HS-27A (cell line): ENCODE results near the gene RIMBP3B.
"Not testable (repeated sequence)": the region's sequence is repeated elsewhere in the genome, so short reads cannot be mapped to it uniquely, and the experiment has no call there.

Experiments used
- DNase-seq: peaks from one replicate; pipeline ENCODE4 v3.0.0-alpha.2; 2012; ENCODE audit warnings: low read depth, missing footprints

The RIMBP3B gene

DNA sequence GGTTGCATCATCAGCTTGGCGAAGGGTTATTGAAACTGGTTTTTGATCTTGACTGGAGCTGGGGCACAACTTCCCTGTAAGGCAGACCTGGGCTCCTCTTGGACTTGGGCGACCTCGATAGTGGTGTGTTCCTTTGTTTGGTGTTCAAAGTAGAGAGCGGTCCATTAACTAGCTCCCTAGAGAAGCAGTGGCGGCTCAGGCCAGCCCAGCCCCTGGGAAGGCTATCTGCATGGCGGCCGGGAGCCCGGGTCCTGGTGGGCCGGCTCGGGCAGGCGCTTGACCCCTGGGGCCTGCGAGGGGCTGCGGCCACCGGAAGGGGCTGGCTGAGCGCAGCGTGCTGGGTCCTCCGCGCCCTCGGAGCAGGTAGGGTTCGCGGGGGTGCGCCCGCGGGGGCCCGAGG lies 32.8 kb downstream of the RIMBP3B start:
- not testable (repeated sequence) for DNase-seq

DNA sequence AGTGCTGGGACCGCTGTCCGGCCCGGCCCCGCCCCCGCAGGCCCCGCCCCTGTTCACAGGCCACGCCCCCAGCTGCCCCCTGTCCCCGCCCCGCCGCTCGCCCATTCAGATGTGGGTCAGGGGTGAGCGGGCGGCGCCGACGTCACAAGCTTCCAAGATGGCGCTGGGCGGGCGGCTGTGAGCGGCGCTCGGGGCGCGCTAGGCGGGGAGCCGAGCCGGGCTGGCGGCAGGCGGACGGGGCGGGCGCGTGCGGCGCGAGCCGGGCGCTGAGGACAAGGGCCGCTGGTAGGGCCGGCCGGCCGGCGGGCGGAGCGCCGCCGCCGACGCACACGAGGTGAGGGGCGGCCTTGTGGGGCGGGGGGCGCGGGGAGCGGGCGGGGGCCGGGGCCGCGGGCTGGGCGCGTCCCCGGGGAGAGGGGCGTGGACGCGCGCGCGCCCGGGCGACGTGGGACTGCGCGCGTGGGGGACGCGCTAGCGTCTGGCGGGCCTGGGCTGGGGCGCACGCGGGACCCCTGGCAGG lies 33.7 kb downstream of the RIMBP3B start, which contains the start of gene HIC2:
Gene HIC2 (plus strand): TSS at position 145 of the 520 bp plus-strand sequence. CDS start 25,461 bp downstream, outside the sequence.
- not testable (repeated sequence) for DNase-seq

DNA sequence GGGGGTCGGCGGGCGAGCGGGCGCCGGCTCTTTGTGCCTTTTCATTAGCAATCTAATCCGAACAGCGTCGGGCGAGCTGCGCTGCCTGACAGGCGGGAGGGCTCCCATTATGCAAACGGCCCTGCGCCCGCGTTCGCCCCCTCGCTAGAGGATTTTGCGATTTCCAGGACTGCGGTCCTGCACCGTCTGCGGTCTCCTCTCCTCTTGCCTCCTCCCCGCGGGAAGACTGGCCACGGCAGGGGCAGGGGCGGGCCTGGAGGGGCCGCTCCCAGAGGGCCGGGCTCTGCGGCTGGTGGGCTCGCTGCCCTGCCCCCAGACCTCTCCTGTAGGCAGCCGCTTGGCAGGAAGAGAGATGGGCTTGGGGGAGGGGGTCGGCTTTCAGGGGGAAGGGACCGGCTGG lies 34.3 kb downstream of the RIMBP3B start:
- DNase-seq, result not testable (repeated sequence)

DNA sequence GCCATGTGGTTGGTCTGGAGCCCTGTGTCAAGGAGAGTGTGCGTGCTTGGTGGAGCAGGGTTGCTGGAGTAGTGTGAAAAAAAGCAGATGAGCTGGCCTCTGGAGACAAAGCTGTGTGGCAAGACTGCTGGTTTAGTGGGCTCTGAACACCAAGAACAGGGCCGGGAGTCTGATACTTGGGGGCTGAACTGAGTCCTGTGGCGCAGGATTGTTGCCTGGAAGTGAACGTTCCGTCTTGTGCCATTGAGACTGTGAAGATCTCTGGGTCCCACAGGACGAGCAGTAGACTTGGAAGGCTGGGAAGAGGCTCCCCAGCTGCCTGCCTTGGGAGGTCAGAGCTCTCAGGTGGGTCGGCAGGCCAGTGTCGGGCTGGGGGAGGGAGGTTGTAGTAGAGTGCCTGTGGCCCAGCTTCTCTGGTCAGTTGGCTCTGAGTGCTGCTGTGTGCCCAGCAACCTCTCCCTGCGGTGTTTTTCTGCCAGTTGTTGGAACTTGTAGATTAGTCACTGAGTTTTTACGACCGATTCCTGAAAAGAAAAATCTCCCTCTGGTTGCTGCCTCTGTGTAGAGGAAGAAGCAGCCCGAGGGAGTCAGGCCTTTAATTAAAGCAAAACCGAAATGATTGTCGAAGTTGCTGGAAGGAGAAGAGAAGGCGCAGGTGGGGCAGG lies 35.6 kb downstream of the RIMBP3B start:
- DNase-seq, result not testable (repeated sequence)

DNA sequence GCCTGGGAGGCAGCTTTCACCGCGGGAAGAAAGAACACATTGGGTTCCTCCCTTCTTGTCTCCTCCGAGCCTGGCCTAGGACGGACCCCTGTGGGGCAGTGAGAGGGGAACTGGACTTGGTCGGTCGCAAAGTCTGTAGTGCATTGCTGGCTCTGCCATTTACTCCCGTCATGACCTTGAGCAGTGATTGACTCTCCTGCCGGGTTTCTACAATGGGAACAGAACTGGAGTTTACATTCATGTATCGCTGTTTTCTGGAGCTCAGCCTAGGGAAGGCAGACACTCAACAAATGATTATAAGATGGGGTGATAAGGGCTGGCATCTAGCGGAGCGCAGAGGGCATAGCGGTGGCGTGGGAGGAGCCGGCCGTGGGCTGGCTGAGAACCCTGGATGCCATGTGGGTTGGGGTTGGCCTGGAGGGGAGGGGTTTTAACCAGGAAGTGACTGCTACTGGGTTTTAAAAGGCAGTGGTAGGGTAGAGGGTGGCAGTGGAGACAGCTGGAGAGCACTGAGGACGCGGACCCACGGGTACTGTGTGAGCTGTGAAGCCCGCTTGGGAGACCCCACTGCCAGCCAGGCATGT lies 36.7 kb downstream of the RIMBP3B start:
- not testable (repeated sequence) for DNase-seq

DNA sequence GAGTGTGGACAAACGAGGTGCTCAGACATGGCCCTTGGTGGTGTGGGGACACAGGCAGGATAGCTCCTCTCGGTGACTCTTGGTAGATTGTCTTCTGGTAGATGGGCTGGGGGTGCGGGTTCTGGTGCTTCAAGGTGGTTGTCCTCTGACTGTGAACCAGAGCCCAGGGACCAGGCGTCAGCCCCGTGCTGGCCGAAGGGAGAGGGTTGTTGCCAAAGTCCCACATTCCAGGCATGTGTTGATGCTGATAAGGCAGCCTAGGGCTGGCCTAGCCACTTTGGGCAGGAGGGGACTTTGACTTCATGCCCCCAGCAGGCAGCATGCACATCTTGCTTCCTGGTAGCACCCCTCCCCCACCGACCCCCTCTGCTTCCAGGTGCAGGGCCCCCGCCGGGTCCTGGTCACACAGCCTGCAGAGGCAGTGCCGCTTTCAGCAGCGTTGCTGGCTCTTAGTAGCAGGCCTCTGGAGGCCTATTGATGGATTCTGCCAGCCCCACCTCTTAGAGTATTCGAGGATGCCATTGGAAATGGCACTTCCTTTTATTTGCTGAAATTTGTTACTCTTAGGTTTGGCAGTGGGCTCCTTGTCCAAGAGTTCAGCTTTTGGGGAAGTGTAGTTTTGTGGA lies 40.6 kb downstream of the RIMBP3B start:
- DNase-seq, result not testable (repeated sequence)

DNA sequence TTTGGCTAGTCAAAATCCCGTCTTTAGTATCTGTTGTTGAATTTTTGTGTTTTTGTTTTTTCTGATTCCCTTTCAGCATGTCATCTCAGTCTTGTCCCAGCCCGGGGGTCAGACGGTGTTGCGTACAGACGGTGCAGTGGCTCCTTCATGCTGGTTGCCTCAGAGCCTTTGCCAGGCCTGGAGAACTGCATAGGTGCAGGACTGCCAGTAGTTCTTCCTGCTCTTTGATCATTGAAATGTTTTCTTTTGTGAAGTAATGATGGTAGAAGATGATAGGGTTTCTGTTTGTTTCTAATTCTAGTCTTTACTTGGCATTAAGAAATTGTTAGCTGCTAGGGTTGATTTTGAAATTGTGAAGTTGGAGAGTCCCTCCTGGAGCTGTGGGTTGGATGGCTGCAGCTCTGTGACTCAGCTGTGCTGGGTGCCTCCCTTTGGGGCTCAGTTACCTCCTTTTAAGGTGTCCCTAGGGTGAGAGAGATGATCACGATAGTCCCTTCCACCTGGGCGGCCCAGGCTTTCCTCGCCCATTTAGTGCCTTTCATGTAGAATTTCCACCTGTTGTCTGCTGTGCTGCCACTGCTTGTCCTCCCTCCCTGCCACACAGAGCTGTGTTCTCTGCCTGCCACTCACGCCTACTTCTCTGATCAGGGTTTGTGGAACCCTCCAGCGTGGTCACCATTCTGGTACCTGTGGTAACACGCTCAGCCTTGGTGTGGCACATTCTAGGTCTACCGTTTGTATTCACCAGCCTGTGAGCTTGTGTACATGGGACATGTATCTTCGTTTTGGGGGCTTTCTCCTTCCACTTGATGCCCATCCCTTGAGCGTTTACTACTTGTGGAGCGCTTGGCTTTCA lies 51.1 kb downstream of the RIMBP3B start:
- not testable (repeated sequence) for DNase-seq

DNA sequence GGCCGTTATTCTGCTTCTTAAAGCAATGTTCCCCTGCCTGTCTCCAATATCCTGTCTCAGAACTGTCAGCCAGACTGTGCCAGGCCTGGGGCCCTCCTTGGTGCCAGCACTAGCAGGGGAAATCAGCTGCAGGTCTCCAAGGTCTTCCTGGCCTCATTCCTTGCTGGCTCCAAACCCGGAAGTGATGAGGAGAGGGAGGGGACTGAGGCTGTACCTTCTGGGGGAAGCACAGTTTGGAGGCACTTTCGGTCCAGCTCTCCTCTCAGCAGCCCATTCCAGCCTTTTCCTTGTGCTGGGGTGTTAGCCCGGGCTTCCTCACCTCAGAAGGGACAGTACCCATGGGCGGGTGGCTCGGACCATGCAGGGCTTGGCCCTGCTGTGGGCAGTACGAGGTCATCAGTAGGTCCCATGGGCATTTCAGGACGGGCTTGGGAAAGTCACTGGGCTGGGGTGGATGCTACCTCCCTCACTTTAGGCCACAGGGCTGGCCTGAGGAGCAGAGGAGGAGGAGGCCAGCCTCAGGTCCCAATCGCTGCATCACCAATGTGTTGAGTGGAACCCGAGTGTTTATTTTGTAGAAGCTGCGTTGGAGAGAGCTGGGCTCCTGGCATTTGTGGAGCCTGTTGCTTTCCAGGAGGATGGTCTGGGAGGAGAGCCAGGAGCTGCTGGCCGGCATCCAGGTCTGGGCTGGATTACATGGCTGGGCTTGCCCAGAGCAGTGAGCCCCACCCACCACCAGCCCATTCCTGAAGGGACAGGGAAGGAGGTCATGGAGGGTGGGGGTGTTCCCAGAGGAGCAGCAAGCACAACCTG lies 52.7 kb downstream of the RIMBP3B start:
- DNase-seq, result not testable (repeated sequence)

DNA sequence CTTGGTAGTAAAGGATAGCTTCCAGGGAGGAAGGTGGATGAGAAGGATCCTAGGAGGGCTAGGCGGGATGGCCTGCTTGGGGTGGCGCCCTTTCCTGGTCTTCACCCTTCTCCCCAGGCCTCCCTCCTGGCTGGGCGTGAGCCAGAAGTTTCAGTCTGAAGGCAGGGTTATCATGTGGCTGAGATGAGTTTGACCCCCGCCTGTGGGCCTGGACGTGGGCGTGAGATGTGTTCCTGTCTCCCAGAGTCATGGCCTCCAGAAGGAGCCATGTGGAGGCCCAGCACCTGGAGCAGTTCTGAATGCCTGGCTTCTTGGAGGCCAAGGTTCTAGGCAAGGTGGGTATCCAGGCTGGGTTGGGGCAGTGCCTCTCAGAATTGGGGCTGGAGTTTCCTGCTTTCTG lies 54.5 kb downstream of the RIMBP3B start:
- not testable (repeated sequence) for DNase-seq
